Midbrain (tissue), 1 donor: Measurements from ENCODE around the gene BIK.

Source experiments
- DNase-seq: peaks from one replicate; lab custom pipeline; 2025; lab: John Stamatoyannopoulos, UW

BIK gene

DNA sequence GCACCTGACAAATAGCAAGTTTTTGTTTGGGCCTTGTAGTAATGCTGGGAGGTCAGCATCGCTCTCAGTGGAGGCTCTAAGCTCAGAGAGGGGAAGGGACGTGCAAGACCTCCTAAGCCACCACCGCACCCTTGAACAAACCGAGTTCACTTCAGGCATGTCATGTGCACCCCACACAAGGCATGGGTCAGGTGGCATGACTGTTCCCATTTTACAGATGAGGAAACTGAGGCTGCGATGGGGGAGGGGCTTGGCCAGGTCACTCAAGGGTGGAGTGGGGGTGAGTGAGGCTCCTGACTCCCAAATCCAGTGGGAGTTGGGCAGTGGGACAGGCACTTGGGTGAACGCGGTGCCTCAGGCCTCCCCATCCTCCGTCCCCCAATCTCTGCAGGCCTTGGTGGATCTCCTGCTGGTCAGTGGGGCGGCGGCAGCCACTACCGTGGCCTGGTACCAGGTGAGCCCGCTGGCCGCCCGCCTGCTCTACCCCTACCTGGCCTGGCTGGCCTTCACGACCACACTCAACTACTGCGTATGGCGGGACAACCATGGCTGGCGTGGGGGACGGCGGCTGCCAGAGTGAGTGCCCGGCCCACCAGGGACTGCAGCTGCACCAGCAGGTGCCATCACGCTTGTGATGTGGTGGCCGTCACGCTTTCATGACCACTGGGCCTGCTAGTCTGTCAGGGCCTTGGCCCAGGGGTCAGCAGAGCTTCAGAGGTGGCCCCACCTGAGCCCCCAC lies 52.0 kb downstream of the BIK start:
- DNase-seq, result no peak

DNA sequence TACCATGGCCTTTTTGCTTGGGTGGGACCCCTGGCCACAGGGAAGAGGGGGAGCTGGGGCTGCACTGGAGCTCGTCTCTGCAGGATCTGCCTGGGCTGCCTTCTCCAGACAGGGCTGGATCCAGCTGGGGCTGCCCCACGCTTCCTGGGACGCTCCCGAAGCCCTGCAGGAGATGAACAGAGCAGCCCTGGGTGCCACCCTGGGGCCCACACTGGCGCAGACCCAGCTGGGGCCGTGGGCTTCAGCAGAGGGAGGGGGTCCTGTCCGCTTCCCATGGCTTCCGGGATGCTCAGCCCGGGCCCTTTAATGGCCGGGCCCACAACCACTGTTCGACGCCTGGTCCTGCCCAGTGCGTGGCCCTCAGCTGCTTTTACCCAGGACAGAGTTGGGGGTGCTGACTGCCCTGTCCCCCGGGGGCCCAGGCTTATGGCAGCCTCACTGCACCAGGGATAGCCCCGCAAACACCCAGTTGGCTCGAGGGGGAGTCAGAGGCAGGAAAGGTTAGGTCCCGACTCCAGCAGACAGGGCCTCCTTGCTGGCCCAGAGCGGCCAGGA lies 52.8 kb downstream of the BIK start:
- no peak for DNase-seq

DNA sequence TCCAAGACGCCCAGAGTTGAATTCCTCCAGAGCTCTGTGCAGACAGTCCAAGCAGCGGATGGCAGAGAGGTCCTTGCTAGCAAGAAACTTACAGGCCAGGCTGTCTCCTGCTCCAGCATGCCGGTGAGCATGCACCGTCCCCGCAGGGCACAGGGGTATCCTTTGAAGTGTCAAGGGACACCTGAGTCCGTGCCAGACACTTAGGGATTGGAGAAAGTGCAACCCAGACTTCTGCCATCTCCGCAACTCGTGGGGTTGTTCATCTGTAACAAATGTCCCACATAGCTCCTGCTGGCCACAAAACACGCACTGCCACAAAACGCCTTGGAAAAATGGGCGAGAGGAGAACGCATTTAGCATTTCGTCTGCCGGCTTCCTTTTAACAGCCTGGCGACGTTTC lies 54.1 kb downstream of the BIK start:
- no peak for DNase-seq

DNA sequence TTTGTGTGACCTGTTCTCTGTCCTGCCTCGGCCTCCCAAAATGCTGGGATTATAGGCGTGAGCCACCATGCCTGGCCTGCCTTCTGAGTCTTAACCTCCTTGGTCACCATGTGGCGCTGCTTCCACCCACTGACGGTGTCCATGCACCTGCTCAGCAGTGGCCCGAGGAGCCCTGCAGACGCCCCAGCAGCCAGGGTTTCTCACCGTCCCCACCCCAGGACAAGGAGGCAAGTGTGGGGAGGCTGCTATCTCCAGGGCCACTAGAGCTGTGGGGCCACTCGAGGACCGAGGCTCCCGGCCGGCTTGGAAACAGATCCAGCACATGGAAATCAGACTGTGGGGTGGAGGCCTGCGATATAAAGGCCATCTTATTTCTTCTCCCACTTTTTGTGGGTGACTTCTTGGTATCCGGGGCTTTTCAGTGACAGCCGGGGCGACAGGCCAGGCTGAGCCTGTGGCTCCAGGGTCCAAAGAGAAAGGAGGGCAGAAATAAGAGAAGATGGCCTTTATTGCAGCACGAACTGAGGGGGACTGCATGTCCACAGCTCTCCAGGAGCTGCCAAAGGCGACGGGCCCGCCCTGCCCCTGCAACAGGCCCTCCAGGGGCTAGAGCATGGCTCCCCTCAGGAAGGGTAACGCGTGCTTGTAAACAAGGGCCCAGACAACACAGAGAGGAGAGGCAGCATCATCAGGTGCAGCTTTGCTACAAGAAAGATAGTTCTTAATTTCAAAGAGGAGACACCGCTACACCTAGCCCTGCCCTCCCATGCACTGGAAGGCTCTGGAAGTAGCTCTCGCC lies 55.8 kb downstream of the BIK start:
- DNase-seq, result no peak

DNA sequence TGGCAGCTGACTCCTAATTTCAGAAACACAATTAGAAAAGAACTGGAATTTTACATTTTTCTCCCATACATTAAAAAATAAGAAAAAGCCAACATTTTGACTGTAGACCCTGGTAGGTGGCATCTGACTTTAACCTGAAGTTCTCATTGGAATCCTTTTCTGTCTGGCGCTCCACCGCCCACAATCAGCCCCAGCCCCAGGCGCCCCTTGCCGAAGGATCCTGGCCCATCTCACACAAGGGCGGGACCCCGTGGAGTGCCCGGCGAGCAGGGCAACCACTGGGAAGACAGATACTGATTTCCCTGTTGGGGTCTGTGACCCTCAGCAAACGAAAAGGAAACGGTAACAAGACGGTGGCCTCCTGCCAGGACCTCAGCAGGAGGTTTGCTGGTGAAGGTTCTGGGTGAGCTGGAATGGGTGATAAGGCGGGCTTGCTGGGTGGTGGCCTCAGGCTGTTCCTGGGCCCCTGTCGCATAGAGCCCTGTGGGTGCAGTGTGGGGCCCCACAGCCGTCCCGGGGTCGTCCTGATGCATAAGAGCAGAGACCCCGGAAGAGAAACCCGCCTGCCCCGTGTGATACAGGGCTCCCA lies 56.5 kb downstream of the BIK start:
- no peak for DNase-seq

DNA sequence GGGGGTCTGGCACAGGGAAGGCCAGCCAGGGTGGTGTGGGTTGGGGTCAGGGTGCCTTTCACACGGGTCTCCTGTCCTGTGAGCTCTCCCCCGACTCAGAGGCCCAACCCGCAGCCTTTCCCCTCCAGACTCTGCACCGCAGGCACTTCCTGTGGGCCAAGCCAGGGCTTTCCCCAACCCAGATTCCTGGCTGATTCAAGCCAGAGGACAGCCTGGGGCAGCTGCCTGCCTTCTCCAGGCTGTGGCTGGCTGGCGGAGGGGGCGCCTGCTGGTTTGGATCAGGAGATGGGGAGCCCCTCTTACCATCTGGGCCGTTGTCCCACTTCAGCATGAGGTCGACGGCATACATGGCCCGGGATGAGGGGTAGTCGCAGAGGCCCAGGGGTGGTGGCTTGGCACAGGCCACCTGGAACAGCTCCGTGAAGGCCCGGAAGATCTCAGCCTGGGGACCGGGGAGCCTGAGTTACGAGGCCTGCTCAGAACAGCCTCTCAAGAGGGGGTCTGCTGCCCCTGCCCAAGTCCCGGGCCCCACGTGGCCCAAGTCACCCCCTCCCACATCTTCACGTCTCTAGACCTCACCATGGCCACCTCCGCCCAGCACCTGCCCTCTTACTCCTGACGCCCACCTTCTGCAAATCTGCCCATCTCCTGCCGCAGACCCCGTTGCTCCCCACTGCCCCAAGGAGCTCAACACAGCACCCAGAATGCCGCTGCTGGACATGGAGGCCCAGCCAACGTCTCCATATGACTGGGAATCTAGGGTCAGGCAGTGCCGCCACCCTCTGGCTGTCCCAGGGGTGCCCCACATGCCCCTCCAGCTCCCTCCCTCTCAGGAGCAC lies 58.1 kb downstream of the BIK start:
- DNase-seq, result no peak

DNA sequence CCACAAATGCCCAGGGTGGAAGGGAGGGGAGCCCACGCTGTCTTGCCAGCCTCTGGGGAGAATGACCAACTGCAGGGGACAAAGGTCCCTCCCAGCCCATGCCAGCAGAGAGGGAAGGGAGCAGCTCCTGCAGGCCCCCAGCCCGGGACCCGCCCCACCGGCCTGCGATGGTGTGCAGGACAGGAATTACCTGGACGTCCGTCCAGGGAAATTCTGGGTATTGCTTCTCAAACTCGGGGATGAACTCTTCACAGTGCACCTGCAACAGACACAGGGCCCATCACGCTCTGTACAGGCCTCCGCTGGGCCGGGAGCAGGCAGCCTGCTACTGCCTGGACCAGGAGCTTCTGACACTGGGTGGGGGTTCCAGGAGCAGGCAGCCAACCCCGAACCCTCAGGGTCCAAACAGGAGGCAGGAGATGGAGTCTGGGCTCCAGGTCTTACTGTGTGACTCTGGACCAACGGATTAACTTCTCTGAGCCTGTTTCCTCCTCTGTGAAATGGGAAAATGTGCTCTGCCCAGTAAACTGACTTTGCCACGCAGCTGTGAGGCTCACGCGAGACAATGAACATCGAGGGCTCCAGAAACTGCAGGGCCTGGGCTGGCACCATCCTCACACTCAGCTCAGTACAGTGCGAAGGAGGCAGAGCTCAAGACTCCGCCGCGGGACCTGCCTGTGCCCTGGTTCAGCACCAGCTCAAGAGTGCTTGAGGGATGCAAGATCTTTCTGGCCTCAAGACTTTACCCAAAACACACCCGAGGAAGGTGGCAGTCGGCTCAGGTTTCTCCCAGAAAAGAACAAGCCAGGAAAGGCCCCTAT lies 59.0 kb downstream of the BIK start:
- DNase-seq, result no peak

DNA sequence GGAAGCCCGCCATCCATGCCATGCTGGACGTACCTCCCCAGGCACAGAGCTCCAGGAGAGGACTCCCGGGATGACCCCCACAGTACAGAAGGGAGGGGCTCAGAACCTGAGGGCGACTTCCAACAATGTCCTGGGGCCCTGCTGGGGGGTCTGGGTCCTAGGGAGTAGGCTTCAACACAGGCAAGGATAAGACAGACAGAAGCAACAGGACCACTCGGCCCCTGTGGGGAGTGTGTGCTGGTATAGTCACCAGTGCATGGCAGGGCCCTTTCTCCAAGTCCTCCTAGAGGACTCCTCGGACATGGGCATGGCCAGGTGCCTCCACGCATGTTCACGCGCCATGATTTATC lies 59.6 kb downstream of the BIK start:
- no peak for DNase-seq

DNA sequence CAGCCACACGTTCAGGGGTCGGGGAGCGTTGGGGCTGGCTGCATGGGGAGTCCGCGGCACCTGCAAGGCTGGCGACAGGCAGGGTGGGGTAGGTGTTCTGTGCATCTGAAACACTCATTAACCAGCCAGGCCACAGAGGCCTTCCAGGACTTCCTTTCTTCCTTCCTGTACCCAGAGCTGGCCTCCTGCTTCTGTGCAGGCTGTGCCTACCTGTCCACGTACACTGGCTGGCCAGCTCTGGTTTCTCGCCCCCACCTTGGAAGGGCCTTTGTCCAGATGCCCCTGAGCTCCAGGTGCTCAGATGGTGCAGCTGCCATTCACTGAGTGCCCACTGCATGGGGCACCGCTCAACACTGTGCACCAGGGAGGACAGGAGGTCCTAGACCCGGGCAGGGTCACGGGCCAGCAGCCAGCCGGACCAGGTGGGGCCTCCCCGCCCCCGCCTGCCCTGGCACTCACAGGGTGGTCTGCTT lies 60.5 kb downstream of the BIK start:
- no peak for DNase-seq

DNA sequence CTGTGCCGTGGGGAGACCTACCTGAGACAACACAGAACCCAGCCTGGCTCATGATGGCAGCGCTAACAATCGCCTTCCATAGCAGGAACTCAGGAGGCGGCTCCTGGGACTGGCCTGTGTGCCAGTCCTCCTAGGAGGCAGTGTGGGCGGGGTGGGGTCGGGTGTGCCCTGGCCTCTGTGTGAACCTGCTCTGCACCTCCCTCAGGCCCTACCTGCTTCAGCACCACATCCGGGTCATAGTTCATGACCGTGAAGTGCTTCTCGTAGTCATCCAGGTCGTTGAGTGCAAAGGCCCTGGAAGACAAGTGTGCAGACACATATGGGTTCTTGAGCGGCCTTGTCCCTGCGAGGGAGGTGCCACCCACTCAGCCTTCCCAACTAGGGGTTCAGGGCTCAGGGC lies 61.1 kb downstream of the BIK start:
- no peak for DNase-seq

DNA sequence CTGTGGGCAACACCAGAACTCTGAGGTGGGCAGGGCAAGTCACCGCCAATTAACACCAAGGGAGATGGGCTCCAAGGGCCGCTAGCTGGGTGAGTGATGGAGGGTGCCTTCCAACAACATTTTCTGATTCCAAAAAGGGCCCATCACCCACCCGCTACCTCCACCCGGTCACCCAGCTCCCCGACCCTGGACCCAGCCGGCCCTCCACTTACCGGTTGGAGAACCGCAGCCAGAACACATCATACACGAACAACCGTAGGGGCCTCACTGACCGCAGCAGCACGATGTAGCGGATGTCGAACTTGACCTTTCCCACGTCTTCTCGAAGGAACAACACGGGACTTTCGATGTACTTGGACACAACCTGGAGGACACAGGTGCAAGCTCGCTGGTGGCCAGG lies 61.6 kb downstream of the BIK start:
- no peak for DNase-seq

DNA sequence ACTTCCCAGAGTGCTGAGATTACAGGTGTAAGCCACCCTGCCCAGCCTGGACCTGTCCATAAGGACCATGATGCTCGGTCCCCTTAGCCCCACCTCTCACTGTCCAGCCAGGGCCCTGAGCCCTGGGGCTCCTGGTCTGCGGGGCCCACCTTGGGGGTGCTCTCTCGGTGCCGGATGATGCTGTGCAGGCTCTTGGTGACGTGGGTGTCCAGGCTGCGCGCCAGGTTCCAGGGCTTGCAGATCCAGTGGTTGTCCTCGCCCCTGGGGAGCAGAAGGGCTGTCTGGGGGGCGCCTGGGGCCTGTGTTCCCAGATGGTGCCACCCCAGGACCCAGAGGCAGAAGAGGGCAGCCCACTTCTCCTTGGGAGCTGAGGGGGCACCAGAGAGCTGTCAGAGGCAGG lies 63.0 kb downstream of the BIK start:
- no peak for DNase-seq

DNA sequence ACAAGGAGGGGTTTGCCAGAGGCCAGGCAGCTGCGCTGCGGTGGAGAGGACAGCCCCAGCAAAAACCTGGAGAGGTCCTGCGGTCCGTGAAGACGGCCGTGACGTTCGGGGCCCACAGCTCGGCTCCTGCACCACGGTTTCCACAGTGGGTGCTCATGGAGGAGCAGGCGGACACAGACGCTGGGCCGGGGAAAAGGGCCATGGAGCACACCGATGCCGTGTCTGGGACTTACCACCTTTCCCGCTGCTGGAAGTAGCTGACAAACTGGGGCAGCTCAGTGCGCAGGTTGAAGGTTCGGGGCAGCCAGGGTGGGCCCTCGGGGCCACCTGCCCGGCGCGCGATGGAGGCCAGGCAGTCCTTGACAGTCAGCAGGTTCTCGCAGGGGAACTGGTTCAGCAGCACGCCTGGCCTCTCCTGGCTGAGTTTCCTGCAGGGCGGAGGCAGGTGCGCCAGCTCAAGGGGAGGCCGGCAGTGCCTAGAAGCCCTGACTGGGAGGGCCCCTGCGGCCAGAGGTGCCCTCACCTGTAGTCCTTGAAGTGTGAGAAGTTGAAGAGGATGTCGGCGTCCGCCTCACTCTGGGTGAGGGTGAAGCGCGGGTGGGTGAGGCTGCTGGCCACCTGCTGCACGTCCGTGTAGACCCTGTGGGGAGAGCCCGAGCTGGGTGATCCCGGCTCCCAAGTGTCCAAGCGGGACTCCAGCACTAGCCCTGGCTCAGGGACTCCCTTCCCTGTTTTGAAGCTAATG lies 63.6 kb downstream of the BIK start:
- no peak for DNase-seq

DNA sequence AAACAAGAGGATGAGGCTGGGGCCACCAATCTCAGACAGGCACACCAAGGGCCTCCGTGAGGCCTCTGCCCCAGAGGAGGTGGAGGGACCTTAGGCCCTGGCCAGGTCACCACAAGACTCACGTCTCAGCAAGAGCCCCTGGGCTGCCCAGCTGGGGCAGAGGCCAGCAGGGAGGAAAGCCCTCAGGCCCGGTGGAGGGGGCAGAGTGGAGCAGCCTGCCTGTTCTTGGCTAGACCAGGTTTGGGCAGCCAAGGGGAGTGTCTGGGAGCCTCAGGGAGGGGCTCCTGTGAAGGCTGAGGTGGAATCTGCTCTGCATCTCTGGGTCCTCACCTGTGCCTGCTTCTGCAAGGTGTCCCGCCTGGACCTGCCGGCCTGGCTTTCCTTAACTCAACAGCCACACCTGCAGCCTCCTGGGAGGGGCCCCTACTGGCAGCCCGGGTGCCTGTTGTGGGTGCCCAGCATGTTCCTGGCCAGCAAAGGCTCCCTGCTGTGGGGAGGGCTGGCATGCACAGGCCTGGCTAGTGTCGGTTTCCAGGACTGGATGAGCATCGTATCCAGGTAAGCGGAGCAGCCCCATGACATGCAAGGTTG lies 64.5 kb downstream of the BIK start:
- no peak for DNase-seq

DNA sequence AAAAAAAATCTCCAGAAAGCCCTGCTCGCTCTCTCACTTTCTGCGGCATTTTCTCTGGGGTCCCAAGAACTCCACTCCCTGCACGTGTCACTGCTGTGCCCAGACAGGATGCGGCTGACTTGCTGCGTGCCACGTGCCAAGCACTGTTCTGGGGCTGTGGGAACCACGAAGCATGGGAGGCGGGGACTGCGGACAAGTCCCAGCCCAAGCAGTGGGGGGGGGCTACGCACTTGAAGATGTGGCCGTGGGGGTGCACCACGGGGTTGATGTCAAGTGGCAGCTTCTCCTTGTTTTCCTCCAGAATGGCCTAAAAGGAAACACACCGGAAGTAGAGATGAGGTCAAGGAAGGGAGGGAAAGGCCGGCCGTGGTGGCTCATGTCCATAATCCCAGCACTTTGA lies 65.5 kb downstream of the BIK start:
- no peak for DNase-seq

DNA sequence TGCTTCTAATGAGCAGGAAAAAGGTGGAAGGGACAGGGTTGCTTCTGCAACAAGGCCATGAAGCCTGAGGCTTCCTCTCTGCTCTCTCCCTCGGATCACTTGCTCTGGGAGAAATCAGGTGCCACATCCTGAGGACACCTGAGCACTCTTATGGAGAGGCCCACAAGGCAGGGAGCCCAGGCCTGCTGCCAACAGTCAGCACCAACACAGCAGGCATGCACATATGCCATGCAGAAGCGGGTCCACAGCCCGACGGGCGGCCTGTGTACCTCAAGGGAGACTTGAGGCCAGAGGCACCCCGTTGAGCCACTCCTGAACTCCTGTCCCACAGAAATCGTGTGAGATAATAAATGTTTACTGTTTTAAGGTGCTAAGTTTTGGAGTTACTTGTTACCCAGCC lies 66.9 kb downstream of the BIK start:
- DNase-seq, result no peak
